K562 (cell line): Measurements from ENCODE around the gene CD164L2. TPM values are rescaled to one million over a fixed set of nuclear protein-coding genes. Genes with fewer than 3 reads are reported as not detected.
A peak's percentile ranks its signal among the peaks of the same experiment; 100 is the strongest.

Experiments
- ASH1L ChIP-seq: fragments of 450-650 bp; IDR thresholded peaks from 2 replicates; pipeline ENCODE4 v1.6.1; 2018; ENCODE audit warnings: borderline replicate concordance, mild to moderate bottlenecking, low read depth; ENCODE audit not compliant: partially characterized antibody
- BRD9 ChIP-seq: fragments of 450-650 bp; IDR thresholded peaks from 2 replicates; pipeline ENCODE4 v1.6.1; 2018; ENCODE audit warnings: low read depth; ENCODE audit not compliant: partially characterized antibody
- CBX3 ChIP-seq, 2 experiments: IDR thresholded peaks; 1 replicate in 1 of 2; 2 replicates in 1 of 2; pipeline ENCODE4 v1.6.1; 2012; ENCODE audit warnings: inconsistent platforms in 2 of 2, low read length in 2 of 2, borderline replicate concordance in 1 of 2, control low read depth in 1 of 2
- CREB3 ChIP-seq: fragments of 450-650 bp; conservative IDR thresholded peaks from 2 replicates; pipeline ENCODE4 v1.6.1; 2016; ENCODE audit warnings: missing genetic modification characterization, low read depth, mild to moderate bottlenecking, missing compliant biosample characterization, moderate library complexity
- CTCF ChIP-seq, 3 experiments: IDR thresholded peaks in 2 of 3; conservative IDR thresholded peaks in 1 of 3; 2 replicates each; pipeline ENCODE4 v1.5.1; 2011 to 2012; ENCODE audit warnings: low read length in 3 of 3, mild to moderate bottlenecking in 3 of 3, control low read depth in 2 of 3, improper control_type of control experiment in 1 of 3, inconsistent platforms in 1 of 3, low read depth in 1 of 3, mixed read lengths in 1 of 3, moderate library complexity in 1 of 3; ENCODE audit not compliant: insufficient read depth in 2 of 3
- DMBX1 ChIP-seq: fragments of 250-450 bp; sonication (Bioruptor Pico); IDR thresholded peaks from 2 replicates; pipeline ENCODE4 v1.8.0; 2022; ENCODE audit warnings: inconsistent platforms, mild to moderate bottlenecking, moderate library complexity, borderline replicate concordance
- EHMT2 ChIP-seq: fragments of 450-650 bp; IDR thresholded peaks from 2 replicates; pipeline ENCODE4 v1.6.1; 2018; ENCODE audit warnings: antibody characterized with exemption
- EP300 ChIP-seq: IDR thresholded peaks from 2 replicates; pipeline ENCODE4 v1.6.1; 2012; ENCODE audit warnings: low read length, improper control_type of control experiment
- FOS ChIP-seq: IDR thresholded peaks from 3 replicates; pipeline ENCODE4 v1.6.1; 2011; ENCODE audit not compliant: insufficient read length; ENCODE audit errors: extremely low read depth
- HMG20B ChIP-seq: fragments of 250-450 bp; sonication (Bioruptor Pico); IDR thresholded peaks from 2 replicates; pipeline ENCODE4 v1.5.0; 2021; ENCODE audit warnings: mild to moderate bottlenecking
- KAT7 ChIP-seq: sonication (generic); formaldehyde crosslinking; IDR thresholded peaks from 2 replicates; pipeline ENCODE4 v1.8.0; 2022; ENCODE audit warnings: missing genetic modification reagents, mild to moderate bottlenecking, borderline replicate concordance
- KHSRP ChIP-seq: fragments of 450-650 bp; IDR thresholded peaks from 2 replicates; pipeline ENCODE4 v1.6.1; 2017
- MEF2A ChIP-seq: IDR thresholded peaks from 2 replicates; pipeline ENCODE4 v1.6.1; 2011; ENCODE audit warnings: low read depth, mild to moderate bottlenecking, low read length, moderate library complexity; ENCODE audit not compliant: control insufficient read depth
- NR2C1 ChIP-seq, 2 experiments: fragments of 450-650 bp; IDR thresholded peaks; 2 replicates each; pipeline ENCODE4 v1.6.1; 2017; ENCODE audit warnings: mild to moderate bottlenecking in 2 of 2, antibody characterized with exemption in 1 of 2, inconsistent platforms in 1 of 2, missing compliant biosample characterization in 1 of 2, missing genetic modification characterization in 1 of 2
- PRDM10 ChIP-seq: fragments of 450-650 bp; IDR thresholded peaks from 2 replicates; pipeline ENCODE4 v1.6.1; 2018; ENCODE audit not compliant: partially characterized antibody
- SMARCA5 ChIP-seq: fragments of 450-650 bp; IDR thresholded peaks from 2 replicates; pipeline ENCODE4 v1.6.1; 2016
- TCF7 ChIP-seq: sonication (generic); IDR thresholded peaks from 2 replicates; pipeline ENCODE4 v1.6.1; 2016; ENCODE audit warnings: antibody characterized with exemption, borderline replicate concordance
- ZNF24 ChIP-seq: fragments of 450-650 bp; IDR thresholded peaks from 2 replicates; pipeline ENCODE4 v1.6.1; 2016
- ZNF263 ChIP-seq: sonication (generic); formaldehyde crosslinking; IDR thresholded peaks from 2 replicates; pipeline ENCODE4 v1.8.0; 2022; ENCODE audit warnings: mild to moderate bottlenecking, missing genetic modification reagents, borderline replicate concordance
- ZNF274 ChIP-seq: IDR thresholded peaks from 2 replicates; pipeline ENCODE4 v1.6.1; 2011; ENCODE audit warnings: low read depth, mild to moderate bottlenecking, low read length, moderate library complexity, borderline replicate concordance
- ZNF354B ChIP-seq: fragments of 250-450 bp; sonication (Bioruptor Pico); IDR thresholded peaks from 2 replicates; pipeline ENCODE4 v1.4.0; 2020
- ZNF589 ChIP-seq: fragments of 200-800 bp; sonication (Bioruptor generic); IDR thresholded peaks from 2 replicates; pipeline ENCODE4 v1.6.1; 2016; ENCODE audit warnings: low read depth, missing genetic modification characterization, missing compliant biosample characterization
- ZNF764 ChIP-seq: fragments of 250-450 bp; sonication (Bioruptor Pico); IDR thresholded peaks from 2 replicates; pipeline ENCODE4 v1.4.0; 2020; ENCODE audit warnings: low read depth, mild to moderate bottlenecking, moderate library complexity
- polyA plus RNA-seq, 8 experiments: library from polyadenylated mRNA; depleted of rRNA in 4 of 8; stranded (reverse) in 5 of 8; unstranded in 3 of 8; fragments of >200 nt; fragmentation: Nextera tagmentation in 2 of 8; fragmentation: Illumina TruSeq in 1 of 8; extraction: Ambion mirVana in 2 of 8; extraction: Trizol in 1 of 8; gene quantifications; 2 replicates each; pipeline versions ENCODE4 v1.2.1 to v1.2.3, GENCODE V29; 2011 to 2014; ENCODE audit warnings: inconsistent platforms in 1 of 8, missing spikeins in 1 of 8
- total RNA-seq, 7 experiments: library from RNA; depleted of rRNA in 6 of 7; stranded (reverse); fragments of >200 nt in 6 of 7; fragmentation: Illumina TruSeq in 2 of 7; extraction: Trizol in 2 of 7; gene quantifications; 2 replicates each; pipeline versions ENCODE4 v1.2.1 to v1.2.3, GENCODE V29; 2011 to 2021; ENCODE audit warnings: low replicate concordance in 1 of 7

Gene CD164L2
- total and polyA plus RNA-seq, 9 of the 15 experiments (the other 6 are each of a cell fraction or from before 2014, with no cell fraction given), result 0.08 to 0.92 (median 0.38) TPM; not detected in 1

- TF ChIP-seq PRDM10 (no peak), FOS (no peak), MEF2A (no peak), ZNF263 (CRISPR knock-in tag) (0 out of 2 replicates have a peak, but pooled peaks have one; percentile 16), KHSRP (no peak), DMBX1 (CRISPR knock-in tag) (no peak), SMARCA5 (no peak), ZNF589 (CRISPR knock-in tag) (no peak), CREB3 (tag) (no peak), CBX3 (IDR thresholded peaks at IDR 0.05; ENCODE audit: borderline replicate concordance in 1 of 2, low read length in 2 of 2) (no peak), ZNF24 (peak; percentile 71), KAT7 (CRISPR knock-in tag) (no peak), EP300 (no peak), ZNF764 (no peak), ZNF274 (no peak), ASH1L (no peak), BRD9 (no peak), CTCF (IDR thresholded peaks at IDR 0.05 in 2 of 3, conservative IDR thresholded peaks at IDR 0.05 in 1 of 3; ENCODE audit: insufficient read depth in 2 of 3, low read depth in 1 of 3, low read length in 3 of 3) (peak in 2 of 3 experiments; percentile 32 to 59; a peak in 3 of 6 replicates), ZNF354B (CRISPR knock-in tag) (no peak), NR2C1 (IDR thresholded peaks at IDR 0.05) (no peak), NR2C1 (tag; IDR thresholded peaks at IDR 0.05) (no peak), EHMT2 (no peak), HMG20B (CRISPR knock-in tag) (no peak), TCF7 (no peak)
Observed at GRCh38 chr1:27368869-27369582, 14.1 kb downstream of the CD164L2 start (continued).
